ENCODE data around the gene APOBEC3A.
"Not testable (repeated sequence)": the region's sequence is repeated elsewhere in the genome, so short reads cannot be mapped to it uniquely, and the experiment has no call there.

Gene APOBEC3A

DNA sequence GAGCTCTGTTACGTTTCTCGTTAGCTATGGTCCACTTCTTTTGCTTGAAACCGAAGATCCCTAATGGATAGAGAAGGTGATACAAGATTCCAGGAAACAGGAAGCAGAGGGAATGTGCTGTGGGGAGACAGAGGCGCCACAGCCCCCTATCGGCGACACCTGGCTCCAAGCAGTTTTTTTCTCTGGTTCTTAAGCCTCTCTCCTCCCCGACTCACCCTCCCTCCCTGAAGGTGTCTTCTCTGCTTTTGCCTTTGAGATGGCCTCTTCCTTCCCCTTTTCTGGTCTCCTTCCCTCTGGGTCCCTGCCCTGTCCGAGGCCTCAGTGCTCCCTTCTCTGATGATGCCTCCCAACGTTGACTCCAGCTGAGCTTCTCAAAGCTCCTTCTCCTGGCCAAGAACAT is 14.2 kb upstream of the APOBEC3A start:
- DNase-seq (ENCODE audit: low read depth in 3 of 3), result no peak

DNA sequence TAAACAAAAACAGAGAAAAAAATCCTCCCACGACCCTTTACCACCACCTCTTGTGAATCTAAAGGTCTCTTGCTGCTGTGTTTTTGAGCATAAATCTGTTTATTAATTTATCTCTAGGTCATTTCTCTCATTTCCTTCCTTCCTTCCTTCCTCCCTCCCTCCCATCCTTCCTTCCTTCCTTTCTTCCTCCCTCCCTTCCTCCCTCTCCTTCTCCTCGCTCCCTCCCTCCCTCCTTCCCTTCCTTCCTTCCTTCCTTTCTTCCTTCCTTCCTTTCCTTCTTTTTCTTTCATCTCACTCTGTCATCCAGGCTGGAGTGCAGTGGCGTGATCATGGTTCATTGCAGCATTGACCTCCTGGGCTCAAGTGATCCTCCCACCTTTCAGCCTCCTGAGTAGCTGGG is 13.5 kb upstream of the APOBEC3A start:
- no peak for DNase-seq (ENCODE audit: low read depth in 3 of 3)

DNA sequence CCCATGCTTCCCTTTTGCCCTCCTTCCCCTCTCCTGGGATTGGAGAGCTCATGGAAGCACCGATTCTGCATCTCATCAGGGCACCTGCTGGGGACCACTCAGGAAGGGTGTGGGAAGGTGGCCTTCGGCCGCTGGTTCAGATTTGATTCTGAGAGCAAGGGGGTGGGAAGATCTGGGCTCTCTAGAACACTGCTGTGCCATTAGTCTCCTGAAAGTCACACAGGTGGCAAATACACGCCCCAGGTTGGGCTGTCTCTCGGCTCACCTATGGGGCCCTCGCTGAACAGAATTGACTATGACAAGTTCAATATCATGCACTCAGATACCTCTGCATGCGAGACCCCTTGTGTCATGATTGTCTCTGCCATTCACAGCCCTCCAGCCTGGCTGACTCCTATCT is 12.8 kb upstream of the APOBEC3A start:
- no peak for DNase-seq (ENCODE audit: low read depth in 3 of 3)

DNA sequence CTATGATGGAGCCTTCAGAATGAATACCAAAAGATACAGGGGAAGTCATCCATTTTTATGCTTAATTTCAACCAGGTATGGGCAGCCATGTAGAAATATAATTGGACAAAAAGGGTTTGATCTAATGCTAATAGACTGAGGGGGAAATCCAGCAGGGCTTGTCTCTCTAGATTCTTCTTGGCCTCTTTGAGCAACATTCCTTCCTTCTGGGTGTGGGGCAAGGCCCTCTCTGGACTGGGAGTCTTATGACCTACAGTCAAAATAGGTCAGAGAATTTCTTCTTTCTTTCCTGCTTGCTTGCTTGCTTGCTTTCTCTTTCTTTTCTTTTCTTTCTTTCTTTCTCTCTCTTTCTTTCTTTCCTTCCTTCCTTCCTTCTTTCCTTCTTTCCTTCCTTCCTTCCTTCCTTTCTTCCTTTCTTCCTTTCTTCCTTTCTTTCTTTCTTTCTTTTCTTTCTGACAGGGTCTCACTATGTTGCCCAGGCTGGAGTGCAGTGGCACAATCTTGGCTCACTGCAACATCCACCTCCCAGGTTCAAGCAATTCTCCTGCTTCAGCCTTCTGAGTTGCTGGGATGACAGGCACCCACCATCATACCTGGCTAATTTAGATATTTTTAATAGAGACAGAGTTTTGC is 11.6 kb upstream of the APOBEC3A start:
- DNase-seq (ENCODE audit: low read depth in 3 of 3), result not testable (repeated sequence)

DNA sequence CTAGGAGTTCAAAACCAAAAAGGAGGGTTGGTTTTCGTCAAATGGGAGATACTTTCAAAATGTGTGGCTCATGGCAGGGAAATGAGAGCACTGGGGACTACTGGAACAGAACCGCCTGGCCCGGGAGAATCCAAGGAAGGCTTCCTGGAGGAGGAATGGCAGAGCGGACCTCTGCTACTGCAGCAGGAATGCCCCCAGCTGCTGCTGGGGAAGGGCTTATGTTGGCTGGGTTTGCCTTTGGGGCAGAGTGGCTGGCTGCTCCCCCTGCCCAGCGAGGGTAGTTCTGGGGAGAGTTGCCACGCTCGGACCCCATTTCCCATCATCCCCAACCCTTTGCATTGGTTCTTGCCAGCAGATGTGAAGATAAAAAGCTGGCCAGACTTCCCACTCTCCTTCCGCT is 10.6 kb upstream of the APOBEC3A start:
- DNase-seq (ENCODE audit: low read depth in 3 of 3), result no peak

DNA sequence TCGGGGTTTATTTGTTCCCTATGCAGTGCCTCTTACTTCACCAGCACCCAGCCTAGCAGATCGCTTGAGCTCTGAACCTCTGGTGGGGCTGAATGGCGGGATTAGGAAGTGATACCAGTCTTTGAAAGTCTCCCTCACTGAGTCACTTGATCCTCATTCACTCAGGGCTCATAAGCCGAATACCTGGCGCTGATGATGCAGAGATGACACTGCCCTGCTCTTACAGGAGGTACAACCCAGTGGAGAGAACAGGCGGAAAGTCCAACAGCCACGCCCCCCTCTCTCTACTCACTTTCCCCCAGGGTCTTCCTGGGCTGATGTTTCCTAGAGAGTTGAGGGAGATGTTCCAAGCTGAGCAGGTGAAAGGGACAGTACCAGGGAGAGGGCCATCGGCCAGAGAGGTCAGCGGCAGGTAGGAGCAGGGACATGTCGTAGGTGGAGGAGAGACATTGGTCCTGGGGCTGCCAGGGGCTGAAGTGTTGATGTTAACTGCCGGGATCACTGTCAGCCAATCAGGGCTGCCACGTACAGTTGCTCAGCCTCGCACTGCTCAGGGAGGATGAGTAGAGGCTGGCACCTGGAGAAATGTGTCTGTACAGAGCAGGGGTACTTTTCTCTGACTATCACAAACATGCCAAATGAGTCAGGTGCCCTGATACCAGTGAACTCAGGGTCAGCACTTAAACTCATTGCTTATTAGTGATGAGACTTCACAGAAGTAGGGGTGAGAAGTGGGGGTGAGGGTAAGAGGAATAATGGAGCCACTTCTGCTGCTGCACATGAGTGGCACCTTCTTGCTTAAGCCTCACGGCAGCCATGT is 9.9 kb upstream of the APOBEC3A start:
- DNase-seq (ENCODE audit: low read depth in 3 of 3), result no peak

DNA sequence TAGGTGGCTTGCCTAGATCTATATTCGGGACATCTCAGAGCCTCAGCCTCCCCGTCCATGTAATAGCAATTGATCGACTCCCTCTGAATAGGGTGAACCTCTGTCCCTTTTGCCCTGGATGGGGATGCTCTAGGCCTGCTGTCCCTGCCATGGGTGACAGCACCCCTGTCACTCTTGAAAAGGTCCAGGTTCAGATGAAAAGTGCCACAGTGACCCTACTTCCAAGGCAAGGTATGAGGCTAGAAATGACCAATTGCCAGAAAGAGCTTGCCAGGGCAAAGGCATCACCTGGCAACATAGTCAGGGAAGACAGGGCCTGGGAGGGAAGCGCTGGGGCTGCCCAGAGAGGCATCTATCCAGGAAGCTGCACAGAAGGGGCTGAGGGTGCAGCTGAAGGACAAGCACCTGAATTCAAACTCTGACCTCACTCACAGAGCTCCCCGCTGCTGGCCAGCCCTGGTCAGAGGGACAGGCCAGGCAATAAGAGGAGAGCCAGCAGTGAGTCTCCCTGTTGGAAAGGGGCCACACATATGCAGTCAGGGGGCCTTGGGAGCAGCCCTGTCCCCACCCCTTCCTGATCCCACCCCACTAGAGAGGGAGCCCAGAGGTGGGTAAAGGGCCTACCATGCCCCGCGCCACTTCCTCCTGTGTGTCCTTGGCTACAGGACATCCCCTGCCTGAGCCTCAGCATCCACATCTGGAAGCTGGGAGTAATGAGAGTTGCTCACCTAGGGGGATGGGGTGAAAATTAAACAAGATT is 9.0 kb upstream of the APOBEC3A start:
- no peak for DNase-seq (ENCODE audit: low read depth in 3 of 3)

DNA sequence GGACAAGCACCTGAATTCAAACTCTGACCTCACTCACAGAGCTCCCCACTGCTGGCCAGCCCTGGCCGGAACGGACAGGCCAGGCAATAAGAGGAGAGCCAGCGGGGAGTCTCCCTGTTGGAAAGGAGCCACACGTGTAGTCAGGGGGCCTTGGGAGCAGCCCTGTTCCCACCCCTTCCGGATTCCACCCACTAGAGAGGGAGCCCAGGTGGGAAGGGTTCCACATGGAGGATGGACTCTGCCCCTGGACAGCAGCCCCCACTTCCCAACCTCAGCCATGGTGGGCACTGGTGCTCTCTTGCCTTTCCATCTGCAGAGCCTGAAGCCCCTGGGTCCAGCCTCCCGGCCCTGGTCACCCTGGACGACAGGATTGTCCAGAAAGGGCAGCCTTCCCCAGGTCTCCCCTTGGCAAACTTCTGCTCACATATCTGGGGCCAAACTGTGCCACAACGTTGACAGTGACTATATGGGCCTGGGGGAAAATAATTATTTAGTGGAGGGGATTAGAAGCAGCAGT is 7.5 kb upstream of the APOBEC3A start:
- no peak for DNase-seq (ENCODE audit: low read depth in 3 of 3)

DNA sequence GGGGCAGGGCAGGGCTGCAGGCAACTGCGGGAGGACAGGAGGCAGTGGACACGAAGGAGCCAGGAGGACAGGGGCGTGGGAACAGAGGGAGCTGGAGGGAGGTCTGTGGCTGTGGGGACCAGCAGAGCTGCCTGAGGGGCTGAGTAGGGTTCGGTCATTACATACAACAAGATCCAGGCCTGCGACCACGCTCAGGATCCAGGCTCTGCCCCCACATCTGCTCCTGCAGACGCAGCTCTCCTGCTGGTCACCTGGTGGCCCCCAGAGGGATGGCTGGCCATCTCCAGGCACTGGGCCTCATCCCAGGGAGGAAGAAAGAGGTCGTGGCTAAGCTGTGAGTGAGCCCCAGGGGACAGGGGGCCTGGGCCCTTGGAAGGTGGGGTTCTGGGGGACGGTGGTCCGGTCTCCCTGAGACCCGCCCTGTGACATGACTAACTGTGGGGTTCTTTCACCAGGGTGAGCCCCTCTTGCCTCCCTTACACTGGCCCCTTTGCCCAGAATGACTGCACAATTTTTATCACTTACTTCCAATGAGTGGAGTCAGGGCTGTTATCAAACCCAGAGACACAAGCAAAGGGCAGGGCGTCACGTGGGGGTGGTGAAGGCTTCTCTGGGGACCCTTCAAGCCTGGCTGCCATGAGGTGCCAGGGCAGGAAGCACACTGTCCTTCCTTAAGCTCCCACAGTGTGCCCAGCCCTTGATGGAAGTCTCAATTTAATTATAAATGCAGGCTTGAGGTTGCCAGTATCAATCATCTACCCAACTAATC is 6.7 kb upstream of the APOBEC3A start:
- no peak for DNase-seq (ENCODE audit: low read depth in 3 of 3)

DNA sequence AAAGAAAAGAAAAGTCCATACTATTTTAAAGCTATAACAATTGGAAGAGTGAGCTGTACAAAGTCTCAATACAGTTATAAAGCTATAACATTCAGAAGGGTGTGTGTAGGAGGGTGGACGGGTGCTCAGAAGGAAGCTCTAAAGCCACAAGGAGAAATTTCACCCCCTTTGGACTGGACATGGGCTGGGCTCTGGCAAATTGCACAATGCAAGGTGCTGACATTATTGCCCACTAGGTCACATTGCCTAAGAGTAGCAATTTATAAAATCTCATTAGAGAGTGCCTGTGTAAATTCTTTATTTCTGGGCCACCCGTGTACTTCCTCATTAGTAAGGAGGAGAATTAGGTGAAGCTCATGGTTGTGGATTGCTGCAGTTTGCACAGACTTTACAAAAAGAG is 5.7 kb upstream of the APOBEC3A start:
- DNase-seq (ENCODE audit: low read depth in 3 of 3), result no peak

DNA sequence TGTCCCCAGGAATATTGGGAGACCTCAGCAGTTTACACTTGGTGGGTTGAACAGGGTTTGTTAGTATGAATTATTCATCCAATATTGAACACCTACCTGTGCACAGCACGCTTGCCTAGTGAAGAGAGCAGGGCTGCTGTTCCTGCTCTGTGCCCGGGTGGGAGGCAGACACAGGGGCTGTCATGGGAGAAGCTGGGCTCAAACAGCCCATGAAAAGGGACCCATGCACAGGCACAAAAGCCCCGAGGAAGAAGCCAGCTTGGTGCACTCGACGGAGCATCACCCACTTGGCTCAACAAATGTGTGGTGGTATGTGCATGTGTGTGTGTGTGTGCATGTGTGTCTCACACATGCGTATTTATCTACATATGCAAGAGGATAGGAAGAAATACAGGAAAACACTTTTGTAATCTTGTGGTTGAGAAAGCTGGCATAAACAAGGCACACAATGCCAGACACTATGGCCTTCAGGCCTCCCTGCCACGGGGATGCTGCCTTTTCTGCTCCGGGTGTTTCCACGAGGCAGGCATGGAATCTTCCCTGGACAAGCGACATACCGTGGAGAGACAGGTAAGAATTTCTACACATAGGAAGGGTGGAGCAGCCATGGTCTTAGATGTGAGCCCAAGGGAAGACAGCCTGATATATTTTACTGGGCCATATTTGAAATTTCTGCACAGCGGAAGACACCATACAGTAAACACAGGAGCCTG is 5.0 kb upstream of the APOBEC3A start:
- DNase-seq (ENCODE audit: low read depth in 3 of 3), result no peak

DNA sequence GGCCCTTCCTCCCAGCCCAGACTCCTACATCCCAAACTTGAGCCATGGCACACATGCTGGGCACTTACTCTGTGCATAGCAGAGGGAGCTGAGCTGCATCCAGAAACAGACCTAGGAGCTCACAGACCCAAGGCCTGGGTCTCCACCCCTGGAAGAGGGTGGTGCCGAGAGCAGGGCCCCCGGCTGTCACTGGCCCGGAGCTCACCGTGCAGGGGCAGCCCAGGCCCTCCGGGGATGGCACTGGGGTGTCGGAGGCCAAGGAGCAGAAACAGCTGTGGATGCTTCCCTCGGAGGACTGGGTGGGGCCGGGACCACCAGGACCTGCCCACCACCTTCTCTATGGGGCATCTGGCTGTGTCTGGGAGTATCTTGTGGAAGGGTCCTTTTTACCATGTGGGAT is 4.3 kb upstream of the APOBEC3A start:
- DNase-seq (ENCODE audit: low read depth in 3 of 3), result no peak

DNA sequence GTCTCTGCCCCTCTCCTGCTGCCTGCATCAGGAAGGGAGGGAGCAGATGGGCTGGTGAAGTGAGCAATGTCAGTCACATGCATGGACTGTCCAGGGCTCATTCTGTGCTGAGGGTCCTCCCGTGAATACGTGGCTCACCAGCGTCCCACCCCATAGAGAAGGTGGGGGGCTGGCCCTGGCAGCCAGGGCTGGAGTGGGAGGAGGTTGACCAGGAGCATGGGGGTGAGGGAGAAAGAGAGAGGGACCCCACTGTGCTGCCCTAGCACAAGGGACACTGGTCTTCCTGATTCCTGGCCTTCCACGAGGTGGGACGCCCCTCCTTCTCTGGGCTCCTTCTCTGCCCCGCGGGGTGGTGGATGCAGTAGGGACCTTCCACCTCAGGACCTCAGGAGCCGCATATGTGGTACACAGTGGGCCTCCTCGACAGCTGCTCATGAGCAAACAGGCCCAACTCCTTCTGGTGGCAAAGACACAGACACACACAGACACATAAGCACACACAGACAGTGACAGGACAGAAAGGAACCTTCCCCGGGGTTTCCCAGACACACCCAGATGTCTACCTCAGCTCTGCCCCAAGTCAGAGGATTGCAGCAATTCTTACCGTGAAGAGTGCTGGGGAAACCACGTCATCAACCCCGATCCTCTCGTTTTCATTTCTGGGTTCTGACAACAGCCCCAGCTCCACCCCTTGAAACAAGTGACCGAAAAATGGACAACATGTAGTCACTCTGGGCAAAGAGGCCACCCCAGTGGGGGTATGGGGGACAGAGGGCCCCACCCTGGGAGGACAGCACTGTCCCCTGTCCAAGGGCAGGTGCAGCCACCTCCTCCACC is 3.6 kb upstream of the APOBEC3A start:
- peak; percentile 13 to 30 (median 29) for DNase-seq (ENCODE audit: low read depth in 3 of 3)

DNA sequence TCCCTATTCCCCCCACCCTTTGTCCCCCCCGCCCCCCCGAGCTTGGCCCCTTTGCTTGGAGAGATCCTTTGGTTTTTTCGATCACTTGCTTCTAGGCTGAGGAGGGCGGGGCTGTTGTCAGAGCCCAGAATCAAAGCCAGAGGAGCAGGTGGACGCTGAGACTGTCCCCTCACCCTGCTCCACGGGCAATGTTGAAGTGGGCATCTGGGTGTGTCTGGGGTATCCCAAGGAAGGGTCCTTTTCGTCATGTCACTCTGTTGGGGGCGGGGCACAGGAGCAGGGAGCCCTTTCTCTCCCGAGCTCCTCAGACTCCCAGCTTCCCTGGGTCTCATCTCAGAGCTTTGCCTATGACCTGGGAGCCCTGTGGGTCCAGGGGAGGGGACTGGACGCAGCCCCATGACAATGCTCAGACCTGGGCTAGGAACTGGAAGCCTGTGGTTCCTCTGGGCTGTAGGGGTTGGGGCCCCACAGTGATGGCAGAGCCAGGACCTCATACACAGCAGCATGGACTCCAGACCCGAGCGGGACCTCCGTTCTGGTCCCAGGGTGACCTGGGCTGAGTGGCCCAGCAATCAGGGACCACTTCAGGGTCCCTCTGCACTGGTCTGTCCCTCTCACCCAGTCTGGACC is 2.9 kb upstream of the APOBEC3A start:
- no peak for DNase-seq (ENCODE audit: low read depth in 3 of 3)

DNA sequence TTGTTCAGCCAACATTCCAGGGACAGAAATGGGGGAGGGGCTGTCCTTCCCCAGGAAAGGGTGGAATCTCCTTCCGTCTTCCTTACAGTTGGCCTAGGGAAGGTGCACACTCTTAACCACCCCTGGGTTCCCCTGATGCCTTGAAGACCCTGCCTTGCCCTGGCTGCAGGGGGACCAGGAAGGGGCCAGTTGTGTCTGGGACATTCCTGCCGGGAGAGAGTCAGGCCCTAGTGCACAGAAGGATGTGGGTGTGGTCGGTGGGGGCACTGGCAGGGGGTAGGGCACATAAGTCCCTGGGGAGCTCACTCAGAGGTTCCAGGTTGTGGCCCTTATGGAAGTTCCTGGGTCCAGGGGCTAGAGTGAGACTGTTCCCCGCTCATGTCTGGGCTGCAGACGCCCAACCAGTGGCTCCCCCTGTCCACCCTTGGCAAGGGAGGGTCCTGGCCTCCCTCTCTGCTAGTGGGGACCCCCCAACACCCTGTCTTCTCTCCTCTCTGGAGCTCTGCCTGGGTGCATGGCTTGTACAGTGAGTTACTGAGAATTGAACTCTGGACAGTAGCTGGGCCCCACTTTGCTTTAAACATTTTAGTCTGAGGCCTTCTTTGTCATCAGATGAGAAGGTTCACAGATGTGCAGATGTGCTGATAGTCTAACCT is 2.0 kb upstream of the APOBEC3A start:
- no peak for DNase-seq (ENCODE audit: low read depth in 3 of 3)

DNA sequence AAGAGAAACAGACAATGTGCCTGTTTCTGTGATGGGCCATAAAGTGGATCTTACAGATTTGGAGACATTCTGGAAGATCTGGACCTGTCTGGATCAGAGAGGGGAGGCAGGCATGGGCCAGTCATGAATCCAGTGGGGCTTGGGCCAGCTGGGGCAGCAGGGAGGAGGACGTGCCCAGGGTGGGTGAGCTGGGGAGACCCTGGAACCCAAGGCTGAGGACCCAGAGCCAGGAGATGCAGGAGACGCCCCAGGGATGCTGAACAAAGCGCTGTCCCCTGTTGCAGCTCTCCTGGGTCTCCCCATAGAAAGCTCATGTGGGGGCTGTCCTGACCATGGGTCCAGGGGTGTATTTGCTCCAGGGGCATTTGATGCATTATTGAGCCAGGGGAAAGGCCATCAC is 1.5 kb upstream of the APOBEC3A start:
- no peak for DNase-seq (ENCODE audit: low read depth in 3 of 3)

DNA sequence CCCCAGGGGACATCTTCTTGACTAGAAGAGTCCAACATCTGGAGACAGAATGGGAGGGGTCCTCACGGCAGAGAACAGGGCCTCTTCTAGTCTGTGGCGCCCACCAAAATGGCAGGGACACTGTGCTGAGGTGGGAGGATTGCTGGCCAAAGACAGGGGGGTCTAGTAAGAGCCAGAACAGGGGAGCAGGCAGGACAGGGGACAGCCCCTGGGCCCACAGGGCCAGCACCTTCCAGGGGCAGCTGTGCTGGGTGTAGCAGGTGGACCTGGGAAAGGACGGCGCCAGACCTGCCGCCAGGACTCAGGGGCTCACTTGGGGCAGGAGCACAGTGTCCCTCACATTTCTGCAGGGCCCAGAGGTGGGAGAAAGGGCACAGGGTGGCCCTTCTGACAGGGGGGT is 858 bp upstream of the APOBEC3A start:
- DNase-seq (ENCODE audit: low read depth in 3 of 3), result no peak

DNA sequence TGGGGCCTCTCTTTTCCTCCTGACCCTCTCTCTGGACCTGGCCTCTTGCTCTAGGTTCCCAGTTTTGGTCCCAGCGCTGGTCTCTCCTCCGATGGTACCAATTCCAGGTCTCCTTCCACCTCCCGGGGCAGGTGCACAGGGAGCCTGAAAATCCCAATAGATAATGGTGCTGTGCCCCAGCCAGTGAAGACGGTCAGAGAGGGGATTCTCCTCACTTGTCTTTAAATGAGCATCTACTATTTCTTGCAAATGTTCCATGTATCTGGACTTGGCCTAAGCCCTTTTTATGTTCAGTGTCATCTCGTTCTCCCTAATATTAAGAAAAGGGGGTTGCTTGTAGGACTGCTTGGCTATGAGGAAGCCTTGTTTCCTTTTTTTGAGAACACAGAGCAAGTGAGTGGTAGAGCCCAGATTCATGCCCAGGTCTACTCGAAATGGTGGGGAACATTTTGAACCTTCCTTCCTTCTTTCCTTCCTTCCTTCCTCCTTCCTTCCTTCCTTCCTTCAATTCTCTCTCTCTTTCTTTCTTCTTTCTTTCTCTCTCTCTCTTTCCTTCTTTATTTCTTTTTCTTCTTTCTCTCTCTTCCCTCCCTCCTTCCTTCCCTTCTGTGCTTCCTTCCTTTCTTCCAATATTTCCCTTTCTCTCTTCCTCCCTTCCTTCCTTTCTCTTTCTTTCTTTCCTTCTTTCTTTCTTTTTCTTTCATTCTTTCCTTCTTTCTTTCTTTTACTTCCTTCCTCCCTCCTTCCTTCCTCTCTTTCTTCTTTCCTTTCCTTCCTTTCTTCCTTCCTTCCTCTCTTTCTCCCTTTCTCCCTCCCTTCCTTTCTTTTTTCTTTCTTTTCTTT is 620 bp downstream of the APOBEC3A start:
- DNase-seq (ENCODE audit: low read depth in 3 of 3), result no peak

DNA sequence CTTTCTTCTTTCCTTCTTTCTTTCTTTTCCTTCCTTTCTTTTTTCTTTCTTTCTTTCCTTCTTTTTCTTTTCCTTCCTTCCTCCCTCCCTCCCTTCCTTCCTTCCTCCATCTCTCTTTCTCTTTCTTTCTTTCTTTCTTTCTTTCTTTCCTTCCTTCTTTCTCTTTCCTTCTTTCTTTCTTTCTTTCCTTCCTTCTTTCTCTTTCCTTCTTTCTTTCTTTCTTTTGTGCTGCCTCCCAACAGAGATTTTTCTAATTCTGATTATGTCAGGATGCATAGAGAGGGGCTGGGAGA is 1.2 kb downstream of the APOBEC3A start:
- not testable (repeated sequence) for DNase-seq (ENCODE audit: low read depth in 3 of 3)

All from stimulated activated CD4-positive, alpha-beta T cell treated with anti-CD3 and anti-CD28 coated beads, TNF-alpha, amount 100 ng/mL, for 4 hours (primary cell).